ENCODE data around the gene UVRAG.

DNA sequence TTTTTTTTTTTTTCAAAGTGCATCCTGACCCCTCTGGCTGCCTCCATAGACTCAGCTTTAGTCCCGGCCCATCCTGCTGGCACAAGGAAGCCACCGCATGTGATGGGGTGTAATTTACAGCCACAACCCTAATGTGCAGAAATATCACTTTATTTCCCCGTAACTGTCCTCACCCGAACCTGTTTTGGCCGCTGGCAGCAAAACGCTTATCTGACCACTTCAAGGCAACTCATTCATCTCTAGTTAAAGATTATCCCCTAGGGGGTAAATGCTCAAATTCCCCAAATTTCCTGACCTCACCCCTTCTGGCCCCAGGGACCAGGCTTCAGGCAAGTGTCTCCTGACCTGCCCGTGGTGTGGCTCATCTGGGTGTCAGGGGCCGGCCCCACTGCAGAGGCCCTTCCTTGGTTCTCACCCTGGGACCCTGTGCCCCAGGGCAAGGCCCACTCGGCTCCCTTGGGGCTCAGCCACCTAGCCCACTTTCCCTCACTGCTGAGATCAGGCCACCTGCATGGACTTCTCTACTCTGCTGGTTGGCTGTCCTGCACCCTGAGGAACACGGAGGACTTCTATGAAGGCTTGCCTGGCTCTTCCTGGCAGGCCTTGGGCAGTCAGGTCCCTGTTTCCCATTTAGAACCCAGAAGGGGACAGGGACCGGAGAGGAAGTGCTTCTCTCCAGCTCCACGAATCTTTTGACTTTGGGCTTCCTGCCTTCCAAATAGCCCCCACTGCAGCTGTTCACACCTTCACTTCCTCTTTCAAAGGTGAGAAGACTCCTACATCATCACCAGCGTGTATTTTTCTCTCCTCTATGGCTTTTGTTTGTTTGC, 337.9 kb downstream of the UVRAG start:
- TF ChIP-seq, protein P1, sequence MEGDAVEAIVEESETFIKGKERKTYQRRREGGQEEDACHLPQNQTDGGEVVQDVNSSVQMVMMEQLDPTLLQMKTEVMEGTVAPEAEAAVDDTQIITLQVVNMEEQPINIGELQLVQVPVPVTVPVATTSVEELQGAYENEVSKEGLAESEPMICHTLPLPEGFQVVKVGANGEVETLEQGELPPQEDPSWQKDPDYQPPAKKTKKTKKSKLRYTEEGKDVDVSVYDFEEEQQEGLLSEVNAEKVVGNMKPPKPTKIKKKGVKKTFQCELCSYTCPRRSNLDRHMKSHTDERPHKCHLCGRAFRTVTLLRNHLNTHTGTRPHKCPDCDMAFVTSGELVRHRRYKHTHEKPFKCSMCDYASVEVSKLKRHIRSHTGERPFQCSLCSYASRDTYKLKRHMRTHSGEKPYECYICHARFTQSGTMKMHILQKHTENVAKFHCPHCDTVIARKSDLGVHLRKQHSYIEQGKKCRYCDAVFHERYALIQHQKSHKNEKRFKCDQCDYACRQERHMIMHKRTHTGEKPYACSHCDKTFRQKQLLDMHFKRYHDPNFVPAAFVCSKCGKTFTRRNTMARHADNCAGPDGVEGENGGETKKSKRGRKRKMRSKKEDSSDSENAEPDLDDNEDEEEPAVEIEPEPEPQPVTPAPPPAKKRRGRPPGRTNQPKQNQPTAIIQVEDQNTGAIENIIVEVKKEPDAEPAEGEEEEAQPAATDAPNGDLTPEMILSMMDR (IDR thresholded peaks at IDR 0.05), result no peak
- TF ChIP-seq POLR2A (IDR thresholded peaks at IDR 0.05) (no peak), EP300 (IDR thresholded peaks at IDR 0.05) (no peak), POLR2AphosphoS5 (IDR thresholded peaks at IDR 0.05) (no peak)

Data from upper lobe of left lung (tissue), 4 donors.